Brain pericyte (primary cell): ENCODE measurements around the gene DAAM2.

Source experiments
- DNase-seq: peaks from one replicate; pipeline ENCODE4 v3.0.0-alpha.2; 2012; ENCODE audit warnings: low read depth, low spot score

DAAM2 gene

DNA sequence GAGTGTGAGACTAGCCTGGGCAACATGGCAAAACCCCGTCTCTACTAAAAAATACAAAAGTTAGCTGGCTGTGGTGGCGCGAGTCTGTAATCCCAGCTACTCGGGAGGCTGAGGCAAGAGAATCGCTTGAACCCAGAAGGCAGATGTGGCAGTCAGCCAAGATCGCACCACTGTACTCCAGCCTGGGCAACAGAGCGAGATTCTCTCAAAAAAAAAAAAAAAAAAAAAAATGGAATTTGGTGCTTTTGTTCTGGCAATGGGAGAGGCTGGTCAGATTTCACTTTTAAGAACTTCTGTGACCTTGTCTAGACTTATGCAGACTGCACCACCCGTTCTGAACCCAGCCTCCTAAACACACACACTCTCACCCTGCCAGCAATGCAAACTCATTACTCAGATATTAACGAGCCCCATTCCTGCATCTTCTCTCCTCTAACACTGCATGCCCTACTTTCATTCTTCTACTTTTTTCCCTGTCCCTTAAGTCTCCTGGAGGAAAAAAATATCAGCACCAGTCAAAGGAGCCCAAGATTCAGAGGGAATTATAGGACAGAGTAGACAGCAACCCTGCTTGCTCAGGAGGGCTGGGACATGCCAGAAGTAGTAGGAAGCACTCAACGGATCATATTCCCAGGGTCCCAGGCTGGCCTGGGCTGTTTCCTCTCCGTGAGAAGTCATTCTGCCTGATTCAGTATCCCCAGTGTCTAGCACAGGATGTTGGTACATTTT is 137.7 kb downstream of the DAAM2 start:
- no peak for DNase-seq

DNA sequence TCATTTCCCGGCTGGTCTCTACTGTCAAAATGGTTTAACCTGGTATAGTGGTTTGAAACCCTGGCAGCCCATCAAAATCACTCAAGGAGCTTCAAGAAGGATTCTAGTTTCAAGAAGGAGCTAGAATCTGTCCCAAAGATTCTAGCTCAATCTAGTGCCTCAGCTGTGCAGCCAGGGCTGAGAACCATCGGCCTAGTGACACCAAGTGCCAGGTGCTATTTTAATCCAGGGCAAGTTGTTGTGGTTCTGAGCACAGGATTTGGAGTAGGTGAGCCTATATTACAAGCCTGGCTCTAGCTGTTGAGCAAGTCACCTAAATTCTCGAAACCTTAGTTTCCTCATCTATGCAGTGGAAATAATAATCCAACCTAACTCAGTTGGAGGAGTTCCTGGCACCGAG is 138.4 kb downstream of the DAAM2 start:
- no peak for DNase-seq

DNA sequence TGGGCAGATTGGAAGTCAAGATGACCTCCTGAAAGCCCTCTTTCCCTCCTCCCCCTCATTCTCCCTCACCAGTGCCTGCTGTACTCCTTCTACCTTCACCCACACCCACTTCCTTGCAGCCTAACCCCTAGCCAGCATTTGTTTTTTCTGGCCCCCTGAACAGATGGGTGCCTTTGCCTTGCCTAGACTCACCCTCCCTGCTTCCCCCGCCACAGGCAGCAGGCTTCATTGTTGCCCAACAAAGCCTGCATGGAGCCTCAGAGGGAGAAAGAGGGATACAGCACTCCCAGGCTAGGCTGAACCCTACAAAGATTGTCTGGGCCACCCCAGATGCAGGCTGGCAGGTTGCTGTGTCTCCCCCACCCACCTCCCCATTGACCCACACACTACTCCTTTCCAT is 139.4 kb downstream of the DAAM2 start:
- DNase-seq = no peak

DNA sequence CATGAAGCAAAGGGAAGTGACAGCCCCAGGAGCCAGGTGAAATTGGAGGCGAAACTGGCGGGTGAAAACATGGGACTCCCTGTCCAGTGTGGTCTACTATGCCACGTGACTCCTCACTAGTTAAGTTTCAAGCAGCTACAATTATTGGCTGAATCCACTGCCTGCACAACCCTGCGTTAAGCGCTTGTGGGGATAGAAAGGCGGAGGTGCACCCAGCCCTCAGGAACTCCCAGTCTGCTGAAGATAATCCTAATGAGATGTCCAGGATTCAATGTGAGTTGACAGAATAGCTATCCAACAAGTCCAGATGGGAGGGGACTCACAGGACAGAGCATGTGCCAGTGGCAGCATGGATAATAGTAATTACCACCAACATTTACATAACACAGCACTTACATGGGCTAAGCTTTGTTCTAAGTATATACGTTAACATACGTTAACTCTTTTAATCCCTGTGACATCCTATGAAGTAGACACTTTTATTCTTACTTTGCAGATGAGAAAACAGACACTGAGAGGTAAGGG is 140.3 kb downstream of the DAAM2 start:
- DNase-seq = no peak

DNA sequence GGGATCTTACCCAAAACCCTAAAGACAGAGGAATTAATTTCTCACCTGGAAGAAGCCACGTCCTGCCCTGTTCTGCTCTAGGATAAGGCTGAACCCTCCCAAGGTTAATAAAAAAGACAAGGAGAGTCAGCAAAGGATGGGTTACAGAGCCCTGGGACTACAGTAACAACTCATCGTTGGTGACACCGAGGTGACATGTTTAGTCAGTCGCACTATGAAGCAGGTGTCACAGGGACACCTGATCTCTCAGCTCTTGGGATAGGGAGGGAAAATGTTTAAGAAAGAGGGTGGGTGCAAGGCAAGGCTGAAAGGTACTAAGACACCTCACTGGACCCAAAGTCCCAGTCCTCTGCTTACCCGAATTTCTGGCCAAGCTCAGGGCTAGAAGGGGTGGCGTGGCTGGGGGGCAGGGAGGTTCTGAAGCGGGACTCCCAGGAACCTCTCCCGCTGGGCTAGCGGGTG is 141.5 kb downstream of the DAAM2 start:
- no peak for DNase-seq

DNA sequence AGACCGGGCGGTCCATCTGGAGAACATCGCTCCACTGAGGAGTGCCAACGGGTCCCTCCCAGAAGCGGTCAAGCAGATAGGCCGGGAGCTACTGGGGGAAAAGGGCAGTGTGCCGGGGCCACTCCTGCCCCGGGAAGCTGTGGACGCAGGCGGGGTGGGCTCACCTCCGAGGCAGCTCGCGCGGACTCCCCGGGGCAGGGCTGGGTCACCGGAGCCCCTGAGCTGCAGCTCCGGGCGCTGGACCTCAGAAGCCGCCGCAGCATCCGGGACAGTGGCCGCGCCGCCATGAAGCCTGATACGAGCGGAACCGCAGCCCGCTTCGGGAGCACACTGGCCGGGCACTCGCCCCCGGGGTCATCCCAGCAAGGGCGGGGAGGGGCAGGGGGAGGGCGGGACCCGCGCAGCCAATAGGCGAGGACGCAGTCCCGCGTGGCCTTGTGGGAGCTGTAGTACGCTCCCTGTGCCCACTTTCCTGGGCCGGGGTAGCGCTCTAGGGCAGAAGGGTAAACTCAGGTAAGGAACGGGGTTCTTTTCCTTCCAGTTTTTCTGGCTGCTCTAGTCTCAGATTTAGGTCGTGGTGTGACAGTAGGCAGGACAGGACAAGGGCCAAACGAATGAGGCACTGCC is 142.1 kb downstream of the DAAM2 start, which contains the start of gene MOCS1:
TSS of gene MOCS1 (minus strand) at position 332 of the 627 bp plus-strand sequence. CDS start at position 287, 45 bp downstream.
- no peak for DNase-seq

DNA sequence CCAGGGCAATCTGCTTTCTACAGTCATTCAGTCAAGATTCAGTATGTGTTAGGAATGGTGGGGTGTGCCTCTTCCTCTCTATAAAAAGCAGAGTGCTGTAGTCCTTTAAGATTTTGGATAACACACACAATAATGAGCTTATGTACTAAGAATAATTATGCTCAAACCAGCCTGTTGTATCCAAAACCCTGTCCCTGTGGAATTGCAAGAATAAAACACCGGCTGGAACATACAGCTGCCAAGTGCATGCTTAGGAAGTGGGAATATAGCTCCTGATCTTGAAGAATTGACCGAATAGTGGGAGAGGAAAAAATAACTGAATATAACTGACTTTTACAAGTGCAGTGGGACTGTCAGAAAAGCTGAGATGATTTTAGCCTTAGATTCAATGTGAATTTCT is 143.1 kb downstream of the DAAM2 start:
- DNase-seq = no peak

DNA sequence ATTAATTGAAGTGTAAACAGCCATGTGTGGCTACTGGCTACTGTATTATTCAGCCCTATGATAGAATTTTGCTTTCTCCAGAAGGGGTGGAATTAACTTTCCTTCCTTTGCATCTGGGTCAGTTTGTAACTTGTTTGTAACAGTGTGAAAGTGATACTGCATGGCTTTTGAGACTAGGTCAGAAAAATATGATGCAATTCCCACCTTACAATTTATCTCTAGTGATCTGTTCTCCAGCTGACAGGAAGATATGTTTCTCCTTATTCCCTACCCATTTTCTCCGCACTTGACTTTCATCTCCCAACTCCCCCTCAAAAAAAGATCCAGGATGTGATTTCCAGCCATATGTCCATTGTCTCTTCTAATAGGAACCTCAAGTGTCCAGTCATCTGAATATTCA is 144.7 kb downstream of the DAAM2 start:
- DNase-seq = no peak

DNA sequence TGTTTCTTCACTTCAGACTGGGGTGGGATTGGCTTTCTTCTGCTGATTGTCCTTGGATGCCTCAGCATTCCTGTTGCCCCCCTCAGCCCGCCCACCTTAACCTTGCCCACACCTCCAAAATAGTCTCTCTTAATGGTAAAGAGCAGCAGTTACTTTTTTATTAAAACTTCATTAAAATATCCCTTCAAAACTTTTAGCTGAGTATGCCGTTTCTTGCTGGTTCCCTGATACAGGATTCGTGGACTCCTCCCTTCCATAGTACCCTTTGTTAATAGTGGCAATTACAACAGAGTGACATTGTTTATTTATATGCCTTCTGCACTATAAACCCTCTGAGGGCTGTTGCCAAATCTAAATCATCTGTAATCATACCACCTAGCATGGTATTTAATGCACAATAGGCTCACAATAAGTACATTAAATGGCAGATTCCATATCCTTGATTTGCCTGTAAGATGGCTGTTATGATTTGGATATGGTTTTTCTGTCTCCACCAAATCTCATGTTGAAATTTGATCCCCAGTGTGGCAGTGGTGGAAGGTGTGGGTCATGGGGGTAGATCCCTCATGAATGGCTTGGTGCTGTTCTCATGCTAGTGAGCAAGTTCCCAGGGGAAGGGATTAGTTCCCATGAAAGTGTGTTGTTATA is 145.6 kb downstream of the DAAM2 start:
- no peak for DNase-seq

DNA sequence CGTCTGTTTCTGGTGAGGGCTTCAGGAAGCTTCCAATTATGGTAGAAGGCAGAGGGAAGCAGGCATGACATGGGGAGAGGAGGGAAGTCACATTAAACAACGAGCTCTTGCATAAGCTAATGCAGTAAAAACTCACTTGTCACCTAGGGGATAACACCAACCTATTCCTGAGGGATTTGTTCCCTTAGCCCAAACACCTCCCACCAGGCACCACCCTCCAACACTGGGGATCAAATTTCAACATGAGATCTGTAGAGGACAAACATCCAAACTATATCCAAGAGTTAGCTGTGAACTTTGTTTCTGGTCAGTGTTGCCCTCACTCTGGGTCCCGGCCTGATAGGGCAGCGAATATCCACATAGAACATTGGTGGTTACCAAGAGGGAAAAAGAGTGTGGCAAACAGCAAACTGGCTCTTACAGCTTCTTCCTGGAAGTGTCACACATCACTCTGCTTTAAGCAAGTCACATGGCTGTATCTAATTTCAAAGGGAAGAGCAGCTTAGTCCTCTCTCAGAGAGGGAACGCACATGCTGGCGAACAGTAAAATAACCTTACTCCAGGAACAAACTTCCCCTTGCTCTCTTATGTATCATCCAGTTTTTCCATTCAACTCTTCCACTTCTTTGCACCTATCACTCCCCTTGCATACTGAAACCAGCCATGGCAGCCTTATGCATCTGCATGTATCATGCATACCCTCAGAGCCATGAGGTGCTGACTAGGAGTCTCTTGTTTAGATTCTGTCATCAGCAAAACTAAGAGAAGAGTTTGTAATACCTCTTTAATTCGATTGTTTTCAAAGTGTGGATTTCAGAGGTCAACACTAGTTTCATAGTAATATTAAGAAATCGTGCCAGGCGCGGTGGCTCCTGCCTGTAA is 146.8 kb downstream of the DAAM2 start:
- no peak for DNase-seq

DNA sequence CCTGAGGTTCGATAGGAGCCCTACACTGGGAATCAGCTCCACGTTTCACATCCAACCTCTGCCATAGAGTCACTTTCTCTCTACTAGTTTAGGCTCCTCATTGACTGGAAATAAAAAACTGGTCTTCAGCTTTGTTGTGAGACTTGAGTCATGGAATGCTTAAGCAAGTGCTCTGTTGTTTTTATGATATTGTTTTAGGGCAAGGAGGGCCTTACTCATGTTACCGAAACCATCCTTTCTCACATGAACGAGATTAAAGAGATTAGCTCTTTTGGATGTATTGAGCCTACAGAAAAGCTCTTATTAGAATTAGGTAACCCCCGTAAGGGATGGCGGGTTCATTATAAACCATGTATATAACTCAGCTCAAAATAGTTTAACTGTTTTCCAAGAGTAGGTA is 149.0 kb downstream of the DAAM2 start:
- DNase-seq = no peak

DNA sequence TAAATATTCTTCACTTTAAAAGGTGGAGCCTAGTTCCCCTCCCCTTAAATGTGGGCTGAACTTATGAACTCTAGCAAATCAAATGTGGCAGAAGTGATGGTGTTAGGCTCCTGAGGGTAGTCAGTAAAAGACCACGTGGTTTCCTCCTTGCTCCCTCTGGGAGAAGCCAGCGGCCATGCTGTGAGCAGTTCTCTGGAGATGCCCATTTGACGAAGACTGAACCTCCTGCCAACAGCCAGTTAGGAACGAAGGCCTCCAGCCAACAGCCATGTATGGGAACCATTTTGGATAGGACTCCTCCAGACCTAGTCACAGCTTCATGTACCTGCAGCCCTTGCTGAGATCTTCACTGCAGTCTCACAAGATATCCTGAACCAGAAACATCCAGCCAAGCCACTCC is 149.6 kb downstream of the DAAM2 start:
- no peak for DNase-seq

DNA sequence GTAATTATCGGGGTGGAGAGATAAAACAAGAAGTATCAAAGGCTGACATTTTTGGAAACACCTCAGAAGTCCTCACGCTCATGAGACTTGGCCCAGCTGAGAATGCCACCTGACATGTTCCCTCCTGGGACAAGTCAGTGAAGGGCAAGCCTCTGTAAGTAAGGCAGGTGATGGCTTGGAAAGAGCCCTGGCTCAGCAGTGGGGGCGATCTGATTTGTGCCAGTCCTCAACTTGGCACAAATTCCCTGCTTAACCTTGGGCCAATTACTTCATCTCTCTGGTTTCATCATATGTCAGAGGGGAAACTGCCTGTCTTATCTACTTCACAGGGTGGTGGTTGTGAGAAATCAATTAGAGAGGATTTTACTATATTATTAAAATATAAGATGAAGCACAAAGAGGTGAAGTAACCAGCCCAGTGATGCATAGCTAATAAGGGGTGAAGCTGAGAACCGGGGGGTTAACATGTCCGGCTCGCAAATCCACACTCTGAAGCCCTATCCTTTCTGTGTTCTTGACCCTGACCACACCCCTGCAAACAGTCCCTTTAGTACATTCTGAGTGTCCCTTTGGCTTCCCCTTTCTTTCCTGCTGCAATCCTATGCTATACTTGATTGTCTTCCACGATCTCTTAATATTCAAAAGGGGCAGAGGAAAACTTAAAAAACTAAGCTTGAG is 150.9 kb downstream of the DAAM2 start:
- DNase-seq = no peak

DNA sequence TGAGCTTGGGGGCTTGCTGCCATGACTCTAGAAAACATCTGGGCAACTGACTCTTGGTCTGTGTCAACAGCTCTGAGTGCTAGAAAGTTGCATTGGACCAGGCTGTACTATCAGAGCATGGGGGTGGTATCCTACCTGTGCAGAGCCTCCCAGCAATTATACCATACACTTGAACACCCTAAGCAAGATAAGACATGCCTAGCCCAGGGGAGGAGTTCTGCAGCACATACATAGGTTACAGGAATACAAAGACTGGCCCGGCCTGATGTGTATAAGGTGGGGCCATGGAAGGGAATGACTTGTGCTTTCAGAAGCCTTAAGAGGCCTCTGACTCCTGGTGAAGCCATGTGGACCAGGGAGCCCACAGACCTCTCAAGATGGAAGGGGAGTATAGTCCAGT is 153.4 kb downstream of the DAAM2 start:
- DNase-seq = no peak

DNA sequence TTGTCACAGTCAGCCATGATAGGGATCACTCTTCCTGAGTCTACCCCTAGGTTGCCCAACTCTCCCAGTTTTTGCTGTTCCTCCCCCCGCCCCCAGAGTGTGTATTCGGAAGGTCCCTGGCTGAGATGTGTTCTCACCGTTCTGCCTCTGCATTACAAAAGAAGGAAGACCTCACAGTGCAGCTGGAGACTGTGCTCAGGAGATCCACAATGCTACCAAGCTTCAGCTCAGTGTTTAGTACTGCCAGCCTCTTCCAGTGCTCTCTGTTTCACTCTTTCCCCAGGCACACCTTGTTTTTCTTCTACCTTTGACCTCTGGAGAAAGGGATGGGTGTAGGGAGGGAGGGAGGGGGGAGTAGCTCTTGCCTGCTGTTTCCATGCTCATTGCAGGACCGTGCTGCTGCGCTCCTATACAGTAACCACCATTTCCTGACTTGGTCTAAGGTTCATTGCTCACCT is 155.5 kb downstream of the DAAM2 start:
- DNase-seq = no peak

DNA sequence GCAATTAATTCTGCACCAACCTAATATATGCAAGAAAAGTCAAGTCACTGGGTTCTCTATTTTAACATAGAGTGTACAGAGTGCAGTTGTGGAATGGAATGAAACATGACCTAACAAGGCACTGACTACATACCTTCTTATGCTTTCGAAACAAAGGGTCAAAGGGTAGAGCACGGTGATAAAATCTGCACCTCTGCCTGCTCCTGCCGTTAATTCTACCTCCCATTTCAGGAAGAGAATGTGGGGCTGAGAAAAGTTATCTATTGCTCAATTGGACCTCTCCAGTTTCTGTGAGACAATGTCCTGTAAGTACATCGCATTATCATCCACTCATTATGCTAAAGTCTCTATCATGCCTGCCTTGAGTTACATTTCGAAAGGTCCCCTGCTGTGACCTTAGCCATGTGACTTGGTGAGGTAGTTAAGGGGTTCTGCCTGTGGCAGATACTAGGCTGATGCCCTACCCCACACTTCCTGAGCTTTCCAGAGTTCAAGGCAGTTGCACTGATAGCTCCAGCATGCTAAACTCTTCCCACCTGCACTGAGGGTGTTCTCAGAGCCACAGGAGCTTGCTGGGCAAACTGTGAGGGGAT is 156.1 kb downstream of the DAAM2 start:
- no peak for DNase-seq

DNA sequence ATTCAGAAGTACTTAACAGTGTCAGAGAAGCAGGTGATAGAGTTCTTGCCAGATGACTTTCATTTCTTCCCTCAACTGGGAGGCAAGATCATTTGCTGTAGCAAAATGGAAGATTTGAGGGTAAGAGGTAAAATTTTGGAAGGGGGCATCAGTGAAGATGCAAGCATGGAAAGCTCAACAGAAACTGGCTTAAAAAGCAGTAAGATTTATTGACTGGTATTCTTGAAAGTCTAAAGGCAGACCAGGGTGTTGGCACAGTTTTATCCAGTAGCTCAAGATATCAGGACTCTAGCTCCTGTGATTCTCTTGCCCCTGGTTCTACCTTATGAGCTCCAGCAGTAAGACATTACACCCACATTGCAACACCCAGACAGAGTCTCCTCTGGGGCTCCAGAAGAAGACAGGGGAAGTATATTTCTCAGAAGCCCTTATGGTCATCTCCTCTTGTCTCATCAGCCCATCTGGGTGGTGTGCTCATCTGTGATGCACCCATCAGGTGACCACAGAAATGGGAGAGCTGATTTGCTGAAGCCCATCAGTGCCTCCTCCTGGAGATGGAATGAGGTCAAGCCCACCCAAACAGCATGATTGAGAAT is 158.0 kb downstream of the DAAM2 start:
- no peak for DNase-seq

DNA sequence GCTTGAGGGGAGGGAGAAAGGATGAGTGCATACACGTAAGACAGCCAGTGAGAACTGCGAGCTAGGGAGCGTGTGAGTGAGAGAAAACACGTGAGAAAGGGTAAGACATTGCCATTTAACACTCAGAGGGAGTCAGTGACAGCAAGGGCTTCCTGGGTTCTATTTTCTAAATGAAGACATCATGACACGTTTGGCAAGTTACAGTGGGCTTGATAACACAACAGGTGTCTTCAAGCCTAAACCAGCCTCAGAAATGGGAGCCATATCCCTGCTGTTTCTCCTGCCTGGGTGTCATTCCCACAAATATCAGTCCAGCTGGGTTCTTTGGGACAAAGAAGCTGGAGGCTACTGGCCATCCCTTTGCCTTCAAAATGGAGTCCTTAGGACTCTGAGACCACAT is 159.0 kb downstream of the DAAM2 start:
- no peak for DNase-seq

DNA sequence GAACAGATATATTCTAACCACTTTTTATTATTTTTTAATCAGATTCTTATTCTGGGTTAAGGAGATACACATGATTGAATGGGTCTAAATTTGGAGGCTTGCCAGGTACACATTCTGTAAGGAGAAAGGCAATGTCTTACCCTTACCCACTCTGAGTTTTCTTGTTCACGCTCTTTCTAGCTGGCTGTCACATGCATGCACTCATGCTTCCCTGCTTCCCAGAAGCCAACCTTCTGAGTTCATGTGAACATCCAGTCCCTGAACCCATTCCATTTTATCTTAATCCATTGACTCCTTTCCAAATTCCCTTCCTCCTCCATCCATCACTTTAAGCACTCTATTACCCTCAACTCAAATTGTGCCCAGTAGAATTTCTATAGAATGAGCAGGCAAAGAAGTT is 159.5 kb downstream of the DAAM2 start:
- DNase-seq = no peak

DNA sequence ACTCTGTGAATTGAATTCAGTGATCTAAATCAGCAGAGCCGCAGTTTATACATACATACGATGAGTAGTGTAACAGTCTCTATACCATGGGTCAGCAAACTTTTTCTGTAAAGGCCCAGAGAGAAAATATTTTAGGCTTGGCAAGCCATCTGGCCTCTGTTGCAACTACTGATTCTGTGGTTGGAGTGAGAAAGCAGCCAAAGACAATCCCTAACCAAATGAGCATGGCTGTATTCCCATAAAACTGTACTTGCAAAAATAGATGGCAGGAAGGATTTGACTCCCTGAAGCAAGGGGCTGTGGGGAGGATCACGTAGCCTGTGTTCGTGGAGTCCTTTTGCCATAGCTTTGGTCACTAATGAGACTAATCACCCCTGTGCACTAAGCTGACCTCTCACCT is 160.0 kb downstream of the DAAM2 start:
- no peak for DNase-seq
